K562 (cell line): Measurements from ENCODE around the gene CERS6. TPM values are rescaled to one million over a fixed set of nuclear protein-coding genes. Genes with fewer than 3 reads are reported as not detected.

Source experiments
- ATAC-seq: fragments of 200-7000 bp; cut with Tn5 transposase; 3 replicates; pipeline ENCODE4 v1.9.1; 2020; ENCODE audit warnings: moderate library complexity
- BruUV-seq: library from RNA; stranded (reverse); fragments of 400-500 nt; replicated peaks from 2 replicates; lab custom pipeline; 2021; lab: Mats Ljungman, UMichigan
- CTCF ChIA-PET: fragments of 300-600 bp; formaldehyde crosslinking; extraction: SDS; loops from one replicate; lab custom pipeline; 2021; ENCODE audit warnings: low intra/inter-chr PET ratio; lab: Yijun Ruan, JAX
- POLR2A ChIA-PET: fragments of 300-600, 350-650 bp; sonication (Branson Sonifier 250); formaldehyde crosslinking; extraction: SDS; loops from one replicate; lab custom pipeline; 2021; ENCODE audit warnings: antibody characterized with exemption, inconsistent platforms; lab: Yijun Ruan, JAX
- DNase-seq, 4 experiments: peaks; one replicate each; pipeline versions ENCODE4 v3.0.0 to v3.0.0-alpha.2; 2011 to 2018; ENCODE audit warnings: low spot score in 3 of 4, mixed read lengths in 3 of 4; ENCODE audit errors: extremely low read depth in 1 of 4
- FAIRE-seq: peaks from 2 replicates; lab custom pipeline; 2011; peaks lifted over from hg19 to GRCh38; lab: Jason Lieb, UNC
- H2AFZ ChIP-seq: 2 replicates; pipeline ENCODE4 v1.6.0; 2011; ENCODE audit warnings: low read depth, low read length, control low read depth, inconsistent platforms
- H3K27ac ChIP-seq: fragments of 200-600 bp; 3 replicates; pipeline ENCODE4 v1.8.0; 2011; ENCODE audit warnings: low read depth, mild to moderate bottlenecking, control low read depth, inconsistent platforms, low read length, moderate library complexity, mixed read lengths; ENCODE audit errors: extremely low read depth
- H3K27me3 ChIP-seq, 2 experiments: fragments of 300-600 bp in 1 of 2; 2 replicates in 1 of 2; 3 replicates in 1 of 2; pipeline versions ENCODE4 v1.6.0 to v1.8.0; 2011; ENCODE audit warnings: inconsistent platforms in 2 of 2, low read length in 2 of 2, mild to moderate bottlenecking in 1 of 2, mixed read lengths in 1 of 2, moderate library complexity in 1 of 2; ENCODE audit not compliant: control insufficient read depth in 2 of 2, insufficient read depth in 2 of 2
- H3K36me3 ChIP-seq: fragments of 300-600 bp; 3 replicates; pipeline ENCODE4 v1.8.0; 2011; ENCODE audit warnings: mild to moderate bottlenecking, low read length, inconsistent platforms; ENCODE audit not compliant: control insufficient read depth, insufficient read depth
- H3K4me1 ChIP-seq, 2 experiments: fragments of 200-600 bp in 1 of 2; replicated peaks in 1 of 2; 2 replicates in 1 of 2; 3 replicates in 1 of 2; pipeline versions ENCODE4 v1.5.1 to v1.8.0; 2011; ENCODE audit warnings: inconsistent platforms in 2 of 2, low read length in 2 of 2, mild to moderate bottlenecking in 1 of 2, mixed read lengths in 1 of 2, moderate library complexity in 1 of 2; ENCODE audit not compliant: control insufficient read depth in 2 of 2, insufficient read depth in 2 of 2
- H3K4me2 ChIP-seq: 2 replicates; pipeline ENCODE4 v1.6.1; 2011; ENCODE audit warnings: low read length, control low read depth, inconsistent platforms, mixed read lengths; ENCODE audit not compliant: insufficient read depth
- H3K4me3 ChIP-seq: fragments of 200-600 bp; sonication (generic), shearing (Covaris generic); 2 replicates; pipeline ENCODE4 v1.5.1; 2016; ENCODE audit warnings: control low read depth, inconsistent platforms
- H3K79me2 ChIP-seq: fragments of 200-600 bp; 3 replicates; pipeline ENCODE4 v1.8.0; 2011; ENCODE audit warnings: low read length, inconsistent platforms; ENCODE audit not compliant: control insufficient read depth, insufficient read depth
- H3K9ac ChIP-seq, 2 experiments: 2 replicates each; pipeline versions ENCODE4 v1.6.0 to v1.6.1; 2011; ENCODE audit warnings: low read depth in 2 of 2, low read length in 2 of 2, control low read depth in 1 of 2, inconsistent platforms in 1 of 2, mild to moderate bottlenecking in 1 of 2, mixed read lengths in 1 of 2; ENCODE audit not compliant: insufficient read depth in 1 of 2
- H3K9me1 ChIP-seq: one replicate; pipeline ENCODE4 v1.6.0; 2011; ENCODE audit warnings: inconsistent platforms, mild to moderate bottlenecking, low read length, moderate library complexity; ENCODE audit not compliant: control insufficient read depth, insufficient read depth
- H3K9me3 ChIP-seq: replicated peaks from 2 replicates; pipeline ENCODE4 v1.5.1; 2011; ENCODE audit warnings: low read depth, low read length, inconsistent platforms; ENCODE audit not compliant: control insufficient read depth, insufficient read depth
- H4K20me1 ChIP-seq: replicated peaks from 2 replicates; pipeline ENCODE4 v1.6.1; 2011; ENCODE audit warnings: low read length, inconsistent platforms, mixed read lengths; ENCODE audit not compliant: control insufficient read depth, insufficient read depth
- ARHGAP35 ChIP-seq: fragments of 450-650 bp; IDR thresholded peaks from 2 replicates; pipeline ENCODE4 v1.6.1; 2018; ENCODE audit not compliant: partially characterized antibody
- BMI1 ChIP-seq: fragments of 150-350 bp; IDR thresholded peaks from 2 replicates; pipeline ENCODE4 v1.6.1; 2014; ENCODE audit warnings: low read length
- EZH2 ChIP-seq: IDR thresholded peaks from 2 replicates; pipeline ENCODE4 v1.6.1; 2012; ENCODE audit warnings: low read depth, mild to moderate bottlenecking, inconsistent platforms, low read length, borderline replicate concordance
- NFE2 ChIP-seq: IDR thresholded peaks from 2 replicates; pipeline ENCODE4 v1.6.1; 2014; ENCODE audit warnings: antibody characterized with exemption, low read depth
- PML ChIP-seq: IDR thresholded peaks from 2 replicates; pipeline ENCODE4 v1.6.1; 2012; ENCODE audit warnings: low read length, inconsistent platforms
- SLC30A9 ChIP-seq: fragments of 250-450 bp; sonication (Bioruptor Pico); IDR thresholded peaks from 2 replicates; pipeline ENCODE4 v1.8.0; 2022; ENCODE audit warnings: mild to moderate bottlenecking, moderate library complexity
- SRSF9 ChIP-seq: fragments of 200-400 bp; formaldehyde crosslinking; IDR thresholded peaks from 2 replicates; pipeline ENCODE4 v1.6.1; 2017; ENCODE audit warnings: low read depth, low read length, borderline replicate concordance
- TAF9B ChIP-seq: fragments of 450-650 bp; IDR thresholded peaks from 2 replicates; pipeline ENCODE4 v1.6.1; 2018; ENCODE audit warnings: mild to moderate bottlenecking; ENCODE audit not compliant: partially characterized antibody
- TCF7L2 ChIP-seq: fragments of 150-350 bp; IDR thresholded peaks from 2 replicates; pipeline ENCODE4 v1.6.1; 2016; ENCODE audit warnings: low read depth, mild to moderate bottlenecking, low read length, moderate library complexity
- THRAP3 ChIP-seq: fragments of 450-650 bp; IDR thresholded peaks from 2 replicates; pipeline ENCODE4 v1.6.1; 2016; ENCODE audit warnings: mild to moderate bottlenecking, inconsistent platforms, borderline replicate concordance
- U2AF2 ChIP-seq: fragments of 200-400 bp; formaldehyde crosslinking; optimal IDR thresholded peaks from 2 replicates; pipeline ENCODE3; 2017; ENCODE audit warnings: low read depth, mild to moderate bottlenecking, low read length
- ZNF23 ChIP-seq: fragments of 250-450 bp; sonication (Bioruptor Pico); IDR thresholded peaks from 2 replicates; pipeline ENCODE4 v1.4.0; 2020; ENCODE audit warnings: mild to moderate bottlenecking
- ZNF277 ChIP-seq: fragments of 250-450 bp; sonication (Bioruptor Pico); IDR thresholded peaks from 2 replicates; pipeline ENCODE4 v1.8.0; 2022; ENCODE audit warnings: inconsistent platforms, mild to moderate bottlenecking, moderate library complexity, borderline replicate concordance
- ZNF561 ChIP-seq: fragments of 450-650 bp; formaldehyde crosslinking; conservative IDR thresholded peaks from 2 replicates; pipeline ENCODE4 v1.4.0; 2020; ENCODE audit warnings: mild to moderate bottlenecking, moderate library complexity
- ZNF695 ChIP-seq: fragments of 450-650 bp; formaldehyde crosslinking; IDR thresholded peaks from 2 replicates; pipeline ENCODE4 v1.4.0; 2020; ENCODE audit warnings: mild to moderate bottlenecking, moderate library complexity
- ZNF830 ChIP-seq: fragments of 250-450 bp; sonication (Bioruptor Pico); IDR thresholded peaks from 2 replicates; pipeline ENCODE4 v1.5.0; 2021; ENCODE audit warnings: mild to moderate bottlenecking
- WGBS: fragments of 100-300 bp; shearing (Covaris generic); methylation state at CpG from one replicate; pipeline ENCODE4 v1.1.6; 2016; ENCODE audit warnings: low coverage, mixed read lengths; ENCODE audit not compliant: insufficient coverage; ENCODE audit errors: missing lambda C conversion rate; 5-methylcytosine and 5-hydroxymethylcytosine counted together
- in situ Hi-C: fragments of 300-500 bp; cut with MboI; formaldehyde crosslinking; loops from 4 replicates; pipeline ENCODE4 v1.15.0; 2018; ENCODE audit warnings: inconsistent platforms, mixed read lengths
- intact Hi-C: fragments of 100-400 bp; cut with micrococcal nuclease; formaldehyde crosslinking; loops from 2 replicates; pipeline ENCODE4 v1.14.2; 2022
- polyA plus RNA-seq, 8 experiments: library from polyadenylated mRNA; depleted of rRNA in 4 of 8; stranded (reverse) in 5 of 8; unstranded in 3 of 8; fragments of >200 nt; fragmentation: Nextera tagmentation in 2 of 8; fragmentation: Illumina TruSeq in 1 of 8; extraction: Ambion mirVana in 2 of 8; extraction: Trizol in 1 of 8; gene quantifications; 2 replicates each; pipeline versions ENCODE4 v1.2.1 to v1.2.3, GENCODE V29; 2011 to 2014; ENCODE audit warnings: inconsistent platforms in 1 of 8, missing spikeins in 1 of 8
- total RNA-seq, 7 experiments: library from RNA; depleted of rRNA in 6 of 7; stranded (reverse); fragments of >200 nt in 6 of 7; fragmentation: Illumina TruSeq in 2 of 7; extraction: Trizol in 2 of 7; gene quantifications; 2 replicates each; pipeline versions ENCODE4 v1.2.1 to v1.2.3, GENCODE V29; 2011 to 2021; ENCODE audit warnings: low replicate concordance in 1 of 7
- TF ChIP-seq, protein P1 (sequence below): fragments of 450-650 bp; IDR thresholded peaks from 2 replicates; pipeline ENCODE4 v1.6.1; 2016
- TF ChIP-seq, protein P2 (sequence below): fragments of 250-450 bp; sonication (Bioruptor Pico); IDR thresholded peaks from 2 replicates; pipeline ENCODE4 v1.8.0; 2022; ENCODE audit warnings: moderate library complexity, mild to moderate bottlenecking, inconsistent platforms
- TF ChIP-seq, protein P3 (sequence below): sonication (generic); formaldehyde crosslinking; IDR thresholded peaks from 2 replicates; pipeline ENCODE4 v1.8.0; 2022; ENCODE audit warnings: mild to moderate bottlenecking, missing genetic modification reagents, borderline replicate concordance

CERS6 gene
- total and polyA plus RNA-seq, 9 of the 15 experiments (the other 6 are each of a cell fraction or from before 2014, with no cell fraction given), result 1.6 to 13.6 (median 11.4) TPM

DNA sequence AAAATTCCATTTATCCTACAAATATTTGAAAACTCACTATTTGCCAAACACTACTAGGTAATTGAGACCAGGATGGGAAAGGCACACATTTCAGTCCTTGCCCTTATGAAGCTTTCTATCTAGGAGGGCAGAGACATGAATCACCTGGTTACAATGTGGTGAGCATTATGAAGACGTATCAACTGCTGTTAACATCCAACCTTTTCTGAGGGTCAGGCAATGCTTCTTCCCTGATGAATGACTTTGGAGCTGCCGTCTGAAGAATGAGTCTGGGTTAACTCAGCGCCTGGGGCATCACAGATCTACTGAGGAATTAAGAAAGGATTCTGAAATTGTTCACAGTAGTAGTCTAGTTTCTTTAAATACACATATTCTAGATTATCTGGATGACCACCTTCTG lies 284.3 kb downstream of the CERS6 start (continued):
- TF ChIP-seq TCF7L2, result no peak
- TF ChIP-seq, protein P1, sequence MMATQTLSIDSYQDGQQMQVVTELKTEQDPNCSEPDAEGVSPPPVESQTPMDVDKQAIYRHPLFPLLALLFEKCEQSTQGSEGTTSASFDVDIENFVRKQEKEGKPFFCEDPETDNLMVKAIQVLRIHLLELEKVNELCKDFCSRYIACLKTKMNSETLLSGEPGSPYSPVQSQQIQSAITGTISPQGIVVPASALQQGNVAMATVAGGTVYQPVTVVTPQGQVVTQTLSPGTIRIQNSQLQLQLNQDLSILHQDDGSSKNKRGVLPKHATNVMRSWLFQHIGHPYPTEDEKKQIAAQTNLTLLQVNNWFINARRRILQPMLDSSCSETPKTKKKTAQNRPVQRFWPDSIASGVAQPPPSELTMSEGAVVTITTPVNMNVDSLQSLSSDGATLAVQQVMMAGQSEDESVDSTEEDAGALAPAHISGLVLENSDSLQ, result no peak
- TF ChIP-seq, all 486 proteins: peak for 0

- Histone ChIP-seq H4K20me1 (no peaks in the 10 kb centered on the region), H3K36me3 (no peaks in the 10 kb centered on the region; the same call in 2 of the 3 replicates), H3K79me2 (no peaks in the 10 kb centered on the region), H3K9me3 (no peaks in the 10 kb centered on the region), H3K9ac (no peak overlapping the region), H2AFZ (no peak overlapping the region), H3K4me1 (peaks cover 0 to 6% of the 10 kb centered on the region in 2 experiments; a peak in 2 of 5 replicates), H3K27me3 (no peaks in the 10 kb centered on the region), H3K4me3 (no peak overlapping the region), H3K4me2 (no peak overlapping the region), H3K9me1 (no peaks in the 10 kb centered on the region), H3K27ac (no peak overlapping the region)
- ATAC-seq (peak; percentile 77), FAIRE-seq (no peak), DNase-seq (peak in 2 of 4 experiments; percentile 23 to 32)
- no TSS peak for BruUV-seq
- intact Hi-C loops, result no loop called here
- 22% methylated on average over 3 of the region's 3 CpGs for WGBS
- POLR2A ChIA-PET, result interaction anchor here (0.6 to 1.6 kb wide), 4 partner anchors 10 to 213 kb away, joined by 4 to 8 read pairs (median 4); no protein-coding TSS in a partner anchor
- in situ Hi-C loops, result no loop called here
- CTCF ChIA-PET, result no interaction called here
- TF ChIP-seq SLC30A9 (CRISPR knock-in tag) (no peak), TAF9B (no peak), THRAP3 (no peak), EZH2 (no peak), ARHGAP35 (no peak), ZNF830 (no peak), ZNF23 (CRISPR knock-in tag) (no peak), ZNF561 (no peak), ZNF695 (CRISPR knock-in tag) (no peak), NFE2 (peak; percentile 81), BMI1 (no peak), U2AF2 (no peak), ZNF277 (no peak), PML (no peak), SRSF9 (no peak)
- TF ChIP-seq, protein P2, sequence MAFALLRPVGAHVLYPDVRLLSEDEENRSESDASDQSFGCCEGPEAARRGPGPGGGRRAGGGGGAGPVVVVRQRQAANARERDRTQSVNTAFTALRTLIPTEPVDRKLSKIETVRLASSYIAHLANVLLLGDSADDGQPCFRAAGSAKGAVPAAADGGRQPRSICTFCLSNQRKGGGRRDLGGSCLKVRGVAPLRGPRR (CRISPR knock-in tag), result no peak
- TF ChIP-seq, protein P3, sequence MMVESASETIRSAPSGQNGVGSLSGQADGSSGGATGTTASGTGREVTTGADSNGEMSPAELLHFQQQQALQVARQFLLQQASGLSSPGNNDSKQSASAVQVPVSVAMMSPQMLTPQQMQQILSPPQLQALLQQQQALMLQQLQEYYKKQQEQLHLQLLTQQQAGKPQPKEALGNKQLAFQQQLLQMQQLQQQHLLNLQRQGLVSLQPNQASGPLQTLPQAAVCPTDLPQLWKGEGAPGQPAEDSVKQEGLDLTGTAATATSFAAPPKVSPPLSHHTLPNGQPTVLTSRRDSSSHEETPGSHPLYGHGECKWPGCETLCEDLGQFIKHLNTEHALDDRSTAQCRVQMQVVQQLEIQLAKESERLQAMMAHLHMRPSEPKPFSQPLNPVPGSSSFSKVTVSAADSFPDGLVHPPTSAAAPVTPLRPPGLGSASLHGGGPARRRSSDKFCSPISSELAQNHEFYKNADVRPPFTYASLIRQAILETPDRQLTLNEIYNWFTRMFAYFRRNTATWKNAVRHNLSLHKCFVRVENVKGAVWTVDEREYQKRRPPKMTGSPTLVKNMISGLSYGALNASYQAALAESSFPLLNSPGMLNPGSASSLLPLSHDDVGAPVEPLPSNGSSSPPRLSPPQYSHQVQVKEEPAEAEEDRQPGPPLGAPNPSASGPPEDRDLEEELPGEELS (CRISPR knock-in tag), result no peak
Observed at GRCh38 chr2:168740788-168741187, 284.7 kb downstream of the CERS6 start.
